Measurements from ENCODE around the gene TFR2. TPM values are rescaled to one million over a fixed set of nuclear protein-coding genes. Genes with fewer than 3 reads are reported as not detected.

The TFR2 gene
- total and polyA plus RNA-seq, 2 donors (not counting 3 experiments of a cell fraction or from before 2014, with no cell fraction given) = 0.37 to 0.60 TPM

DNA sequence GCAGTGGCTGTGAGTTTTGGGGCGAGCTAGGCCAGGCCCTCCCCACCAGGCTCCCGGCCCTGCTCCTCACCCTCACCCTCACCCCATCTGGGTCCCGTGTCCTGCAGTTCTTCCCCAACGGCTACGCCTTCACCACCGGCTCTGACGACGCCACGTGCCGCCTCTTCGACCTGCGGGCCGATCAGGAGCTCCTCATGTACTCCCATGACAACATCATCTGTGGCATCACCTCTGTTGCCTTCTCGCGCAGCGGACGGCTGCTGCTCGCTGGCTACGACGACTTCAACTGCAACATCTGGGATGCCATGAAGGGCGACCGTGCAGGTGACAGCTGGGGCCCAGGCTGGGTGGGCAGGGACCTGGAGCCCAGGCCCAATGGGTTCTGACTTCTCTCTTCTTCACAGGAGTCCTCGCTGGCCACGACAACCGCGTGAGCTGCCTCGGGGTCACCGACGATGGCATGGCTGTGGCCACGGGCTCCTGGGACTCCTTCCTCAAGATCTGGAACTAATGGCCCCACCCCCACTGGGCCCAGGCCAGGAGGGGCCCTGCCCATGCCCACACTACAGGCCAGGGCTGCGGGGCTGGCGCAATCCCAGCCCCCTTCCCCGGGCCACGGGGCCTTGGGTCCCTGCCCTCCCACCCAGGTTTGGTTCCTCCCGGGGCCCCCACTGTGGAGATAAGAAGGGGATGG is 37.1 kb upstream of the TFR2 start:
- H3K4me3 ChIP-seq (replicated peaks in 1 of 3; ENCODE audit: insufficient read depth in 1 of 3, low read depth in 1 of 3, low read length in 3 of 3) = no peak overlapping the region
- H3K9ac ChIP-seq (replicated peaks; ENCODE audit: extremely low read depth, insufficient read depth, low read length) = no peak overlapping the region
- no peak overlapping the region for H2AFZ ChIP-seq (ENCODE audit: low read depth, low read length)
- no peaks in the 10 kb centered on the region for H3K27me3 ChIP-seq (ENCODE audit: control insufficient read depth in 2 of 2, insufficient read depth in 2 of 2, low read length in 2 of 2)
- no peak overlapping the region for H3K4me2 ChIP-seq (ENCODE audit: insufficient read depth, low read length)
- TF ChIP-seq FOS (IDR thresholded peaks at IDR 0.05; ENCODE audit: borderline replicate concordance, insufficient read depth, low read length) = no peak
- TF ChIP-seq, protein P1, sequence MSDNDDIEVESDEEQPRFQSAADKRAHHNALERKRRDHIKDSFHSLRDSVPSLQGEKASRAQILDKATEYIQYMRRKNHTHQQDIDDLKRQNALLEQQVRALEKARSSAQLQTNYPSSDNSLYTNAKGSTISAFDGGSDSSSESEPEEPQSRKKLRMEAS (IDR thresholded peaks at IDR 0.05; ENCODE audit: insufficient read depth, insufficient read length) = no peak
- TF ChIP-seq JUN (IDR thresholded peaks at IDR 0.05; ENCODE audit: borderline replicate concordance, insufficient read depth, insufficient read length, low read depth) = no peak
- peak; percentile 14 for TF ChIP-seq POLR2AphosphoS5 (IDR thresholded peaks at IDR 0.05; ENCODE audit: insufficient read depth, low read depth, low read length)
- H3K36me3 ChIP-seq (ENCODE audit: control insufficient read depth in 2 of 2, extremely low read depth in 1 of 2, insufficient read depth in 2 of 2, low read length in 2 of 2) = peaks cover 13 to 55% of the 10 kb centered on the region in 2 experiments
- H4K20me1 ChIP-seq (replicated peaks; ENCODE audit: control insufficient read depth, extremely low read depth, insufficient read depth, low read length) = no peaks in the 10 kb centered on the region
- CTCF ChIA-PET = interaction anchor here (7.0 kb wide), 1 partner anchor 13 kb away, joined by 60 read pairs; no protein-coding TSS in a partner anchor
- BruUV-seq (replicated peaks) = TSS peak; percentile 64
- dilution Hi-C loops (cut with MboI; ENCODE audit: extremely low pct_ligation_motif_present, low sequenced_read_pairs) = no loop called here
- H3K79me2 ChIP-seq (ENCODE audit: control insufficient read depth, insufficient read depth, low read length) = peaks cover 28% of the 10 kb centered on the region
- POLR2A ChIA-PET = no interaction called here
- DNase-seq (ENCODE audit: low read depth, low spot score) = no peak
- no peak overlapping the region for H3K27ac ChIP-seq (ENCODE audit: insufficient read depth, low read depth, low read length)
- intact Hi-C loops (cut with micrococcal nuclease) = loop anchor here (5.0 kb wide), 1 partner anchor 211 kb away; no protein-coding TSS in a partner anchor
- no peaks in the 10 kb centered on the region for H3K9me3 ChIP-seq (replicated peaks; ENCODE audit: control insufficient read depth, insufficient read depth, low read length)
- H3K4me1 ChIP-seq (ENCODE audit: control insufficient read depth, extremely low read depth, insufficient read depth, low read length) = peaks cover 4% of the 10 kb centered on the region
- no peaks in the 10 kb centered on the region for H3K9me1 ChIP-seq (replicated peaks; ENCODE audit: control insufficient read depth, extremely low read depth, insufficient read depth, low read length)
- no peak for FAIRE-seq
